Breast epithelium (tissue), 3 donors: ENCODE data around the gene HOXC13.

ENCODE experiments used
- CTCF ChIP-seq, 3 donors: fragments of 450-650 bp; IDR thresholded peaks; one replicate each; pipeline ENCODE4 v1.5.1; 2016 to 2017; ENCODE audit warnings: antibody characterized with exemption in 3 of 3, mild to moderate bottlenecking in 3 of 3, moderate library complexity in 3 of 3
- POLR2A ChIP-seq: fragments of 450-650 bp; IDR thresholded peaks from one replicate; pipeline ENCODE4 v1.6.1; 2016; ENCODE audit warnings: antibody characterized with exemption, mild to moderate bottlenecking, moderate library complexity
- POLR2AphosphoS5 ChIP-seq, 3 donors: sonication (generic); formaldehyde crosslinking; IDR thresholded peaks; one replicate each; pipeline ENCODE4 v1.6.1; 2017; ENCODE audit warnings: antibody characterized with exemption in 3 of 3

DNA sequence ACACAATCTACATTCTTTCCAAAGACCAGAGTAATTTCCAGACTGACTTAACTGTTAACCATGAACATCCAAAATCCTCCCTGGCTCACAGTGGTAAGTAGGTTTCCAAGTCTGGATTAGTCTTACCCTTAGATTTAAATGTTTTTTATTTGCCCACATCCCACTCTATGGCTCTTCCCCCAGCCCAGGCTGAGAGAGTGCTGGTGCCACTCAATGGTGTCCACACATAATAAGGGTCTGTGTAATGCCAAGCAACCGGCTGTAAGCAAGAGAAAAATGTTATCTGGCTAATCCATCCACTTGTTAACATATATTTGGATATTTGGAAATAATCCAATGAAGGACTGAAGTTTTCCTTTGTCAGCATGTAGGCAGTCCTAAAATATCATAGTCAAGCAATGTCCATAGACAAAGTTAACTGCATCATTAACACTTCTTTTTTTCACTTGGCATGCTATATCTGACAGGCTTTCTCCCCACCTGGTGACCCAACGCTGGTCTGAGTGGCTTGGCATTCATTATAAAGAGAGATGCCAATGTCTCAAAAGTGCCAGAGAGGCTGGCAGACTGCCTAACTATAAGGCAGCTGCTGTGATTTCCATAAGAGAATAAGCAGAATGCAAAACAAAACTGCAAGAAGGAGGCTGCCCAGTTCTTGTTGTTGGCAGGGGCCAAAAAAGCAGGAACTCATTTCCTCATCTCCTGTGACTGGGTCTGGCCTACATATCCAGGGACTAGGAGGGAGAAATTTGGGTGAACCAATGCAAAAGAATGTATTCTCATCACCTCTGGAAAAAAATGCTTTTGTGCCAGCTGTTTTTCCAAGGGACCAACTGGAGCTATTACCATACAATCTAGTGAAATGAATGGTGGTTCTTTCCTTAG, 13.9 kb upstream of the HOXC13 start:
- no peak for TF ChIP-seq CTCF (IDR thresholded peaks at IDR 0.05)
- TF ChIP-seq POLR2AphosphoS5 (IDR thresholded peaks at IDR 0.05) = no peak
- TF ChIP-seq POLR2A = no peak
